Nephron progenitor cell (in vitro differentiated cells): ENCODE measurements around the gene RBM45.

ENCODE experiments used
- DNase-seq: peaks from one replicate; pipeline ENCODE4 v3.0.0; 2021
- H3K27ac Mint-ChIP-seq: 2 replicates; pipeline ENCODE4 v1.8.0; 2021; ENCODE audit warnings: mild to moderate bottlenecking, moderate library complexity, mixed read lengths
- H3K27me3 Mint-ChIP-seq: 2 replicates; pipeline ENCODE4 v1.8.0; 2021; ENCODE audit warnings: mild to moderate bottlenecking, low read depth, mixed read lengths; ENCODE audit not compliant: poor library complexity
- H3K36me3 Mint-ChIP-seq: 2 replicates; pipeline ENCODE4 v1.8.0; 2021; ENCODE audit warnings: low read depth, mixed read lengths
- H3K4me1 Mint-ChIP-seq: 2 replicates; pipeline ENCODE4 v1.8.0; 2021; ENCODE audit warnings: mixed read lengths
- H3K4me3 Mint-ChIP-seq: 2 replicates; pipeline ENCODE4 v1.8.0; 2021; ENCODE audit warnings: mild to moderate bottlenecking, moderate library complexity, mixed read lengths
- H3K9me3 Mint-ChIP-seq: 2 replicates; pipeline ENCODE4 v1.8.0; 2021; ENCODE audit warnings: mild to moderate bottlenecking, moderate library complexity, mixed read lengths
- TF ChIP-seq, protein P1 (sequence below): fragments of 200-600 bp; sonication (generic); IDR thresholded peaks from 2 replicates; pipeline ENCODE4 v1.5.0; 2021; ENCODE audit warnings: antibody characterized with exemption

Gene RBM45

DNA sequence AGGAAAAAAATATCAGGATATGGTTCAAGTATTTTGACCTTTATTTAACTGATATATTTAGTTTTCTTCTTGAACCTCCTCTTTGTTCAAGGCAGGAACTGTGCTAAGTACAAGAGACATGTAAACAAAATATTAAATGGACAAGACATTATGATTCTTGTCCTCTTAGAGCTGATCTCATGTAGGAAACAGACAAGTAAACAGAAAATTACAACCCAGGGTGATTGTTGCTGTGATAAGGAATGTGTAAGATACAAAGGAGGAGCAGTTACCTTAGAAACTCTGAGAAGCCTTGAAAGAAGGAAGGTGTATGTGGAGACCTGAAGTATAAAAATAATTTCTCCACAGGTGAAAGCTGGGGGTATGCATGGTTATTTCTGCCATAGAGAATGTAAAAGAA lies 12.9 kb downstream of the RBM45 start:
- Mint-ChIP-seq H3K9me3 (no peaks in the 10 kb centered on the region), H3K27ac (no peak overlapping the region), H3K4me3 (no peak overlapping the region), H3K4me1 (peaks cover 5% of the 10 kb centered on the region), H3K27me3 (no peaks in the 10 kb centered on the region), H3K36me3 (peaks cover 33% of the 10 kb centered on the region)
- no peak for DNase-seq
- TF ChIP-seq, protein P1, sequence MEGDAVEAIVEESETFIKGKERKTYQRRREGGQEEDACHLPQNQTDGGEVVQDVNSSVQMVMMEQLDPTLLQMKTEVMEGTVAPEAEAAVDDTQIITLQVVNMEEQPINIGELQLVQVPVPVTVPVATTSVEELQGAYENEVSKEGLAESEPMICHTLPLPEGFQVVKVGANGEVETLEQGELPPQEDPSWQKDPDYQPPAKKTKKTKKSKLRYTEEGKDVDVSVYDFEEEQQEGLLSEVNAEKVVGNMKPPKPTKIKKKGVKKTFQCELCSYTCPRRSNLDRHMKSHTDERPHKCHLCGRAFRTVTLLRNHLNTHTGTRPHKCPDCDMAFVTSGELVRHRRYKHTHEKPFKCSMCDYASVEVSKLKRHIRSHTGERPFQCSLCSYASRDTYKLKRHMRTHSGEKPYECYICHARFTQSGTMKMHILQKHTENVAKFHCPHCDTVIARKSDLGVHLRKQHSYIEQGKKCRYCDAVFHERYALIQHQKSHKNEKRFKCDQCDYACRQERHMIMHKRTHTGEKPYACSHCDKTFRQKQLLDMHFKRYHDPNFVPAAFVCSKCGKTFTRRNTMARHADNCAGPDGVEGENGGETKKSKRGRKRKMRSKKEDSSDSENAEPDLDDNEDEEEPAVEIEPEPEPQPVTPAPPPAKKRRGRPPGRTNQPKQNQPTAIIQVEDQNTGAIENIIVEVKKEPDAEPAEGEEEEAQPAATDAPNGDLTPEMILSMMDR, result no peak

DNA sequence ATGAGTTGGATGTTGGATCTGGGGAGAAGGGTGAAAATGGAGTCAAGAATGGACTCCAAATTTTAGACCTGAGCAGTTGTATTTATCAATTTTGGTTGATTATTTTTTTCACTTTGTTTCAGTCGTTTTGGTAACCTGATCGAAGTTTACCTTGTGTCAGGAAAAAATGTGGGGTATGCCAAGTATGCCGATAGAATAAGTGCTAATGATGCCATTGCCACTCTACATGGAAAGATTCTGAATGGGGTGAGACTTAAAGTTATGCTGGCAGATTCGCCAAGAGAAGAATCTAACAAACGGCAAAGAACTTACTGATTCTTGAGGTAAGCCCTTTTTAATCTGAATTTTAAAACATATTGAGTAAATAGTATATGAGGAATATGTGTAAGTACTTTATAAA lies 13.6 kb downstream of the RBM45 start:
- no peak for DNase-seq
- Mint-ChIP-seq H3K9me3 (no peaks in the 10 kb centered on the region), H3K4me1 (peaks cover 5% of the 10 kb centered on the region), H3K4me3 (no peak overlapping the region), H3K36me3 (peaks cover 33% of the 10 kb centered on the region), H3K27me3 (no peaks in the 10 kb centered on the region), H3K27ac (no peak overlapping the region)
- TF ChIP-seq, protein P1, result no peak

DNA sequence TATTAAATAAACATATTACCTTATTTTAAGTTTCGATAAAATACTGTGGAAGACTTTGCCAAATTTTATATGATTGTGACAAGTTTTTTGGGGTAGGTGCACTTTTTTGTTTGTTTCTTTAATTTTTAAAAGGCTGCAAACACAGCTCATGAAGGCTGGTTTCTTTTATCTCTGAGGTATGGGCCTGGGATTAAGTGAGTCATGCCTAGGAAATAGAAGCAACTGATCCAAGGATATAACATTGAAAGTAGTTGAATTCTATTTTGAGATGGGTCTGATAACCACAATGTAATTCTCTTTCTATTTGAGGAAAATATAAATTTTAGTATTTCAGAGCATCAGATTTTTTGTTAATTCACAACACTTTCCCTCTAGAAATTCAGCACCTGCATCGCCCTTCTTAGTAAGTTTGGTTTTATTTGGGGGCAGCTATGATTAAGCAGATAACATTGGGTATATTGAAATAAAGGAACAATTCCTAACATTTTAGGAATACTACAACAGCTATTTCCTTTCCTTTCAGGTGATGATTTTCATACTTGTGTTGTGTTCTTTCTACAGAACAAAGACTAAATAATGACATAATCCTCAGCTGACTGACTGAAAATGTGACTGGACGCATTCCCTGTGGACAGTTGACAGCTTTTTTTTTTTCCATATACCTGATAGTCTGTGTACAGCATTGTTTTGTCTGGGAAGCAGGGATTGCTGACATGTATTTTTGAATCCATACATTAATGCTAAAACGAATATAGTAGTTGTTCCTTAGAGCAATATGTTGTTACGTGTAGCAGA lies 16.8 kb downstream of the RBM45 start:
- Mint-ChIP-seq H3K27ac (no peak overlapping the region), H3K4me1 (peaks cover 8% of the 10 kb centered on the region), H3K27me3 (no peaks in the 10 kb centered on the region), H3K9me3 (no peaks in the 10 kb centered on the region), H3K4me3 (no peak overlapping the region), H3K36me3 (peaks cover 22% of the 10 kb centered on the region)
- DNase-seq, result no peak
- TF ChIP-seq, protein P1, result no peak

DNA sequence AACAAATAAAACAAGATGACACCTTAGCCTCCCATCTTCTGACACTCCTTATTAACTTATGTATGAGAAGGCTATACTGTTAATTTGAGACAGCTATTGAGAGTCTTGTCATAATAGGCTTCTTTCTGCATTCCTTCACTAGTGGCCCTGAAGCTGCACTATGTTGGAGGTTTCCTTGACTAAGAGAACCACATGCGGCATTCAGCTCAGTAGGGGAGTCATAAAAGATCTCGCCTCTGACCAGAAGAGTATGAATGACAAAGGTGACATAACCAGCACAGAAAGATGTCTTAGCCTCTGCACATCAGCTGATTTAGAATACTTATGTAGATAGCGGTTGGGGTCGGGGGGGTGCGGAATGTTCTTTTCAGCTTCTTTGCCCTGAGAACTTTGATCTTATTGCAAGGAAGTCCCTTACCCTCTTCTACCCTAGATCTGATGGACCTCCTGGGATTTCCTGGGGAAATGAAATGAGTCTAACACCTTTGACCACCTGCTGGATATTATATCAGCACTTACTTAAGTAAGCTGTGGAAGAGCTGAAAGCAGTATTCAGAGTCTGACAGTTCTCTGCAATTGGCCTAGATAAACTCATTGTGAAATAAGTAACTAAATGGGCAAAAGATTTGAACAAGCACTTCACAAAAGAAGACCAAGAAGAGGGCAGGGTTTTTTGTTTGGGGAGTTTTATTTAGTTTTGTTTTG lies 24.2 kb downstream of the RBM45 start:
- H3K27me3 Mint-ChIP-seq, result no peaks in the 10 kb centered on the region
- H3K36me3 Mint-ChIP-seq, result peaks cover 15% of the 10 kb centered on the region
- H3K9me3 Mint-ChIP-seq, result no peaks in the 10 kb centered on the region
- TF ChIP-seq, protein P1, result no peak
- no peak overlapping the region for H3K27ac Mint-ChIP-seq
- no peak overlapping the region for H3K4me3 Mint-ChIP-seq
- no peak for DNase-seq
- peaks cover 4% of the 10 kb centered on the region for H3K4me1 Mint-ChIP-seq

DNA sequence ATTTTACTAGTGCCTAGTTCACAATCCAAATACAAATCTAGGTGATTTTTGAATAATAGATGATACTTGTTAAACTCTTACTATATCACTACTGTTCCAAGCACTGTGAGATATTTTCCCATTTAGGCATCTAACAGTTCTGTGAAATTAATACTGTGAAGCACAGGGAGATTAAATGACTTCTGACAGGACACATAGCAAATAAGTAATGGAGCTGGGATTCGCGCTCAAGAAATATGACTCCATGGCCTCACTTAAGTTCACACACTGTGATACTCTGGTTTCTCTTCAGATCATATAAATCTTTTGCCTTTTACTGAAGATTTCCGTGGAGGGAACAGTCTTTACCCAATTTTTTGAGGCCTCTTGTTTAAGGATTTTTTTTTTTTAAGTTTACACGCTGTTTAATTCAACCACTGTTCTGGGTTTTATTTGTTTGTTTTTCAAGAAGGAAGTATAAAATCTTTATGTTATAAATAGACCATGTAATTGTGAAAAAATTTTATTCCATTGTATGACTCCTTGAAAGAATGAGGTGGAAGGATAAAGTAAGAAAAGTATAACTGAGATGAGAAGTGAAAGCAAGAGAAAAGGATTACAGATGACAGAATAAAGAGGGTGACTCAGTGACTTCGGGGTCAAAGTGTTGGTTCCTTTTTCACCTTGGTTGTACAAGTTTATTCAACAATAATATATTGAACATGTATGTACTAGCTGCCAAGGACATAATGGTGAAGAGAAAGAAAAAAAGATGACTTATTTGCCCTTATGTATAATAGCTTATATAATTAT lies 30.2 kb downstream of the RBM45 start:
- H3K4me3 Mint-ChIP-seq, result no peak overlapping the region
- TF ChIP-seq, protein P1, result no peak
- H3K27ac Mint-ChIP-seq, result peak overlapping the region; percentile 26
- peaks cover 20% of the 10 kb centered on the region for H3K4me1 Mint-ChIP-seq
- H3K9me3 Mint-ChIP-seq, result no peaks in the 10 kb centered on the region
- DNase-seq, result no peak
- no peaks in the 10 kb centered on the region for H3K36me3 Mint-ChIP-seq
- no peaks in the 10 kb centered on the region for H3K27me3 Mint-ChIP-seq
